Muscle layer of colon (tissue), 2 donors: ENCODE data around the gene GPC6.

Source experiments
- H3K27ac ChIP-seq: one replicate; pipeline ENCODE4 v1.7.0; 2013; ENCODE audit warnings: low read depth, mild to moderate bottlenecking, low read length, moderate library complexity
- H3K27me3 ChIP-seq, 2 donors: one replicate each; pipeline ENCODE4 v1.7.0; 2013; ENCODE audit warnings: low read length in 2 of 2, mild to moderate bottlenecking in 2 of 2; ENCODE audit not compliant: insufficient read depth in 2 of 2, control insufficient read depth in 1 of 2
- H3K36me3 ChIP-seq: one replicate; pipeline ENCODE4 v1.7.0; 2013; ENCODE audit warnings: mild to moderate bottlenecking, low read length; ENCODE audit not compliant: insufficient read depth
- H3K4me1 ChIP-seq: one replicate; pipeline ENCODE4 v1.7.0; 2013; ENCODE audit warnings: mild to moderate bottlenecking, low read length; ENCODE audit not compliant: insufficient read depth
- H3K4me3 ChIP-seq, 2 donors: one replicate each; pipeline ENCODE4 v1.7.0; 2013; ENCODE audit warnings: low read length in 2 of 2, low read depth in 1 of 2, mild to moderate bottlenecking in 1 of 2, moderate library complexity in 1 of 2
- H3K9ac ChIP-seq: one replicate; pipeline ENCODE4 v1.7.0; 2013; ENCODE audit warnings: low read length
- H3K9me3 ChIP-seq: one replicate; pipeline ENCODE4 v1.7.0; 2013; ENCODE audit warnings: mild to moderate bottlenecking, low read length
- donor health status: abdominal sarcoma.
- donor health status: Adenocarcinoma of cecum.

The GPC6 gene

GRCh38 chr13:93789058-93789457 lies 562.5 kb downstream of the GPC6 start:
- Histone ChIP-seq H3K36me3 (no peaks in the 10 kb centered on the region), H3K27me3 (no peaks in the 10 kb centered on the region), H3K9ac (no peak overlapping the region), H3K4me1 (no peaks in the 10 kb centered on the region), H3K27ac (no peak overlapping the region), H3K4me3 (no peak overlapping the region), H3K9me3 (no peaks in the 10 kb centered on the region)

GRCh38 chr13:93794197-93794885 lies 567.7 kb downstream of the GPC6 start:
- H3K27ac ChIP-seq, result no peak overlapping the region
- H3K9me3 ChIP-seq, result no peaks in the 10 kb centered on the region
- no peak overlapping the region for H3K9ac ChIP-seq
- H3K36me3 ChIP-seq, result no peaks in the 10 kb centered on the region
- no peaks in the 10 kb centered on the region for H3K4me1 ChIP-seq
- H3K27me3 ChIP-seq, result no peaks in the 10 kb centered on the region
- H3K4me3 ChIP-seq, result no peak overlapping the region

GRCh38 chr13:93797463-93797862 lies 570.9 kb downstream of the GPC6 start:
- Histone ChIP-seq H3K27me3 (no peaks in the 10 kb centered on the region), H3K4me1 (no peaks in the 10 kb centered on the region), H3K36me3 (no peaks in the 10 kb centered on the region), H3K27ac (no peak overlapping the region), H3K4me3 (no peak overlapping the region), H3K9ac (no peak overlapping the region), H3K9me3 (no peaks in the 10 kb centered on the region)

GRCh38 chr13:93800342-93800741 lies 573.7 kb downstream of the GPC6 start:
- Histone ChIP-seq H3K9me3 (no peaks in the 10 kb centered on the region), H3K27me3 (no peaks in the 10 kb centered on the region), H3K36me3 (no peaks in the 10 kb centered on the region), H3K9ac (no peak overlapping the region), H3K27ac (no peak overlapping the region), H3K4me1 (no peaks in the 10 kb centered on the region), H3K4me3 (no peak overlapping the region)

GRCh38 chr13:93805736-93806135 lies 579.1 kb downstream of the GPC6 start:
- Histone ChIP-seq H3K4me1 (no peaks in the 10 kb centered on the region), H3K9me3 (no peaks in the 10 kb centered on the region), H3K27ac (no peak overlapping the region), H3K4me3 (no peak overlapping the region), H3K27me3 (no peaks in the 10 kb centered on the region), H3K9ac (no peak overlapping the region), H3K36me3 (no peaks in the 10 kb centered on the region)

GRCh38 chr13:93806861-93807260 lies 580.3 kb downstream of the GPC6 start:
- Histone ChIP-seq H3K36me3 (no peaks in the 10 kb centered on the region), H3K27me3 (no peaks in the 10 kb centered on the region), H3K27ac (no peak overlapping the region), H3K9ac (no peak overlapping the region), H3K4me3 (no peak overlapping the region), H3K9me3 (no peaks in the 10 kb centered on the region), H3K4me1 (no peaks in the 10 kb centered on the region)

GRCh38 chr13:93810264-93810663 lies 583.7 kb downstream of the GPC6 start:
- Histone ChIP-seq H3K36me3 (no peaks in the 10 kb centered on the region), H3K4me1 (no peaks in the 10 kb centered on the region), H3K27ac (no peak overlapping the region), H3K9me3 (no peaks in the 10 kb centered on the region), H3K4me3 (no peak overlapping the region), H3K9ac (no peak overlapping the region), H3K27me3 (no peaks in the 10 kb centered on the region)

- Histone ChIP-seq H3K36me3 (no peaks in the 10 kb centered on the region), H3K27ac (no peak overlapping the region)
Measured at GRCh38 chr13:93811071-93811737, 584.6 kb downstream of the GPC6 start.

GRCh38 chr13:93811738-93812112 lies 585.1 kb downstream of the GPC6 start:
- Histone ChIP-seq H3K9ac (no peak overlapping the region), H3K27ac (no peak overlapping the region), H3K27me3 (no peaks in the 10 kb centered on the region)

More at GRCh38 chr13:93811071-93811737, 584.6 kb downstream of the GPC6 start:
- no peak overlapping the region for H3K9ac ChIP-seq
- H3K4me1 ChIP-seq, result no peaks in the 10 kb centered on the region
- no peaks in the 10 kb centered on the region for H3K9me3 ChIP-seq
- H3K4me3 ChIP-seq, result no peak overlapping the region
- no peaks in the 10 kb centered on the region for H3K27me3 ChIP-seq

GRCh38 chr13:93814658-93815057 lies 588.1 kb downstream of the GPC6 start:
- Histone ChIP-seq H3K9me3 (no peaks in the 10 kb centered on the region), H3K4me1 (no peaks in the 10 kb centered on the region), H3K27me3 (no peaks in the 10 kb centered on the region), H3K27ac (no peak overlapping the region), H3K36me3 (no peaks in the 10 kb centered on the region), H3K9ac (no peak overlapping the region), H3K4me3 (no peak overlapping the region)

More at GRCh38 chr13:93811738-93812112, 585.1 kb downstream of the GPC6 start:
- H3K4me3 ChIP-seq, result no peak overlapping the region
- no peaks in the 10 kb centered on the region for H3K9me3 ChIP-seq
- no peaks in the 10 kb centered on the region for H3K4me1 ChIP-seq
- no peaks in the 10 kb centered on the region for H3K36me3 ChIP-seq

- no peak overlapping the region for H3K9ac ChIP-seq
- no peaks in the 10 kb centered on the region for H3K9me3 ChIP-seq
- H3K4me3 ChIP-seq, result no peak overlapping the region
- no peaks in the 10 kb centered on the region for H3K4me1 ChIP-seq
- no peaks in the 10 kb centered on the region for H3K27me3 ChIP-seq
- H3K27ac ChIP-seq, result no peak overlapping the region
- H3K36me3 ChIP-seq, result no peaks in the 10 kb centered on the region
Measured at GRCh38 chr13:93818345-93818744, 591.7 kb downstream of the GPC6 start.
